H1 (cell line): Measurements from ENCODE around the gene SCNN1G. TPM values are rescaled to one million over a fixed set of nuclear protein-coding genes. Genes with fewer than 3 reads are reported as not detected.

Experiments used
- CTCF ChIA-PET: fragments of 300-600 bp; sonication (Branson Sonifier 250); formaldehyde crosslinking; loops from one replicate; lab custom pipeline; 2021; ENCODE audit not compliant: partially characterized antibody; lab: Charles Lee
- POLR2A ChIA-PET: fragments of 300-600 bp; sonication (Branson Sonifier 250); formaldehyde crosslinking; loops from one replicate; lab custom pipeline; 2021; ENCODE audit warnings: inconsistent platforms; ENCODE audit not compliant: partially characterized antibody; lab: Charles Lee
- DNase-seq, 2 experiments: peaks; one replicate each; pipeline versions ENCODE4 v3.0.0 to v3.0.0-alpha.2; 2010 to 2022; ENCODE audit warnings: low spot score in 2 of 2, low read depth in 1 of 2, mixed read lengths in 1 of 2
- FAIRE-seq: peaks from 2 replicates; lab custom pipeline; 2011; peaks lifted over from hg19 to GRCh38; lab: Jason Lieb, UNC
- H2AFZ ChIP-seq: 2 replicates; pipeline ENCODE4 v1.8.1; 2012; ENCODE audit warnings: low read length, inconsistent platforms
- H2AK5ac ChIP-seq: 2 replicates; pipeline ENCODE4 v1.6.1; 2013; ENCODE audit warnings: low read depth, low read length
- H2BK120ac ChIP-seq: replicated peaks from 2 replicates; pipeline ENCODE3; 2013; ENCODE audit warnings: low read depth, low read length, inconsistent platforms
- H2BK12ac ChIP-seq: 2 replicates; pipeline ENCODE4 v1.6.1; 2013; ENCODE audit warnings: low read depth, low read length
- H2BK15ac ChIP-seq: 2 replicates; pipeline ENCODE4 v1.6.1; 2013; ENCODE audit warnings: low read length
- H2BK20ac ChIP-seq: 2 replicates; pipeline ENCODE4 v1.6.1; 2013; ENCODE audit warnings: low read length
- H2BK5ac ChIP-seq: 2 replicates; pipeline ENCODE4 v1.6.1; 2013; ENCODE audit warnings: low read depth, low read length
- H3K14ac ChIP-seq: 2 replicates; pipeline ENCODE4 v1.6.1; 2013; ENCODE audit warnings: inconsistent platforms; ENCODE audit not compliant: insufficient read length
- H3K18ac ChIP-seq: 2 replicates; pipeline ENCODE4 v1.6.1; 2013; ENCODE audit warnings: low read length; ENCODE audit errors: extremely low read depth
- H3K23ac ChIP-seq: 2 replicates; pipeline ENCODE4 v1.6.1; 2013; ENCODE audit warnings: inconsistent platforms; ENCODE audit not compliant: insufficient read length
- H3K23me2 ChIP-seq: 2 replicates; pipeline ENCODE4 v1.6.1; 2013; ENCODE audit warnings: low read depth, low read length
- H3K27ac ChIP-seq: 2 replicates; pipeline ENCODE4 v1.6.1; 2011; ENCODE audit warnings: low read depth, low read length, inconsistent platforms
- H3K27me3 ChIP-seq, 4 experiments: replicated peaks in 1 of 4; 1 replicate in 1 of 4; 2 replicates in 3 of 4; pipeline versions ENCODE4 v1.6.1 to v1.8.1; 2011 to 2013; ENCODE audit warnings: low read length in 3 of 4, mild to moderate bottlenecking in 3 of 4, inconsistent platforms in 2 of 4, mixed read lengths in 2 of 4, moderate library complexity in 1 of 4; ENCODE audit not compliant: control insufficient read depth in 3 of 4, insufficient read depth in 3 of 4; ENCODE audit errors: extremely low read depth in 1 of 4
- H3K36me3 ChIP-seq, 4 experiments: 2 replicates each; pipeline versions ENCODE4 v1.6.1 to v1.8.1; 2011 to 2013; ENCODE audit warnings: mild to moderate bottlenecking in 4 of 4, low read length in 3 of 4, moderate library complexity in 2 of 4, control low read depth in 1 of 4, inconsistent platforms in 1 of 4; ENCODE audit not compliant: insufficient read depth in 4 of 4, control insufficient read depth in 2 of 4
- H3K4ac ChIP-seq: replicated peaks from 2 replicates; pipeline ENCODE3; 2013; ENCODE audit warnings: low read length, low read depth, mixed read lengths, inconsistent platforms; ENCODE audit not compliant: insufficient read length
- H3K4me1 ChIP-seq, 4 experiments: replicated peaks in 1 of 4; 1 replicate in 1 of 4; 2 replicates in 3 of 4; pipeline versions ENCODE4 v1.6.1 to v1.8.1; 2011 to 2013; ENCODE audit warnings: low read length in 3 of 4, inconsistent platforms in 2 of 4, mixed read lengths in 1 of 4; ENCODE audit not compliant: insufficient read depth in 4 of 4, control insufficient read depth in 3 of 4
- H3K4me2 ChIP-seq, 2 experiments: 2 replicates each; pipeline versions ENCODE4 v1.6.1 to v1.8.1; 2011 to 2013; ENCODE audit warnings: low read depth in 2 of 2, low read length in 2 of 2, control low read depth in 1 of 2, inconsistent platforms in 1 of 2, mild to moderate bottlenecking in 1 of 2; ENCODE audit not compliant: insufficient read depth in 1 of 2
- H3K4me3 ChIP-seq, 4 experiments: fragments of 200-600, 300-600 bp in 1 of 4; sonication (generic), shearing (Covaris generic), sonication (Bioruptor Twin) in 1 of 4; 2 replicates each; pipeline versions ENCODE4 v1.5.1 to v1.8.1; 2011 to 2016; ENCODE audit warnings: low read length in 4 of 4, low read depth in 3 of 4, control low read depth in 2 of 4, inconsistent platforms in 2 of 4, mild to moderate bottlenecking in 2 of 4, mixed read lengths in 1 of 4, moderate library complexity in 1 of 4; ENCODE audit not compliant: insufficient read depth in 2 of 4; ENCODE audit errors: extremely low read depth in 1 of 4
- H3K56ac ChIP-seq: replicated peaks from 2 replicates; pipeline ENCODE3; 2013; ENCODE audit warnings: low read depth, mild to moderate bottlenecking, mixed read lengths, low read length, inconsistent platforms; ENCODE audit not compliant: insufficient read length
- H3K79me1 ChIP-seq: 2 replicates; pipeline ENCODE4 v1.6.1; 2013; ENCODE audit warnings: low read depth, low read length, control low read depth
- H3K79me2 ChIP-seq, 2 experiments: 2 replicates each; pipeline versions ENCODE4 v1.6.1 to v1.8.1; 2012 to 2013; ENCODE audit warnings: low read length in 2 of 2, mild to moderate bottlenecking in 2 of 2, inconsistent platforms in 1 of 2; ENCODE audit not compliant: insufficient read depth in 2 of 2, control insufficient read depth in 1 of 2
- H3K9ac ChIP-seq, 4 experiments: replicated peaks in 1 of 4; 1 replicate in 1 of 4; 2 replicates in 3 of 4; pipeline versions ENCODE4 v1.6.1 to v1.8.1; 2011 to 2013; ENCODE audit warnings: low read depth in 3 of 4, low read length in 3 of 4, control low read depth in 2 of 4, mild to moderate bottlenecking in 2 of 4, moderate library complexity in 2 of 4, inconsistent platforms in 1 of 4; ENCODE audit errors: extremely low read depth in 1 of 4
- H3K9me3 ChIP-seq, 2 experiments: 2 replicates each; pipeline versions ENCODE4 v1.6.1 to v1.8.1; 2012 to 2013; ENCODE audit warnings: mild to moderate bottlenecking in 2 of 2, moderate library complexity in 2 of 2, control low read depth in 1 of 2, inconsistent platforms in 1 of 2, low read depth in 1 of 2, low read length in 1 of 2, mixed read lengths in 1 of 2; ENCODE audit not compliant: insufficient read depth in 2 of 2
- H4K20me1 ChIP-seq, 2 experiments: replicated peaks in 1 of 2; 2 replicates each; pipeline versions ENCODE3 to v1.8.1; 2011 to 2013; ENCODE audit warnings: inconsistent platforms in 2 of 2, low read length in 2 of 2, mild to moderate bottlenecking in 1 of 2; ENCODE audit not compliant: insufficient read depth in 2 of 2, control insufficient read depth in 1 of 2
- H4K5ac ChIP-seq: 2 replicates; pipeline ENCODE4 v1.6.1; 2013; ENCODE audit warnings: low read length, low read depth, mixed read lengths, inconsistent platforms; ENCODE audit not compliant: insufficient read length
- H4K8ac ChIP-seq: 2 replicates; pipeline ENCODE4 v1.8.0; 2013; ENCODE audit warnings: mild to moderate bottlenecking, moderate library complexity, low read length, inconsistent platforms; ENCODE audit not compliant: insufficient read depth; ENCODE audit errors: extremely low read depth
- H4K91ac ChIP-seq: replicated peaks from 2 replicates; pipeline ENCODE3; 2013; ENCODE audit warnings: low read length, mixed read lengths, inconsistent platforms; ENCODE audit not compliant: insufficient read length
- E2F6 ChIP-seq: IDR thresholded peaks from 2 replicates; pipeline ENCODE4 v1.6.1; 2012; ENCODE audit warnings: inconsistent platforms
- TBP ChIP-seq: IDR thresholded peaks from 2 replicates; pipeline ENCODE4 v1.6.1; 2011; ENCODE audit warnings: low read depth, low read length, improper control_type of control experiment
- WGBS, 2 experiments: shearing (Covaris generic) in 1 of 2; methylation state at CpG; one replicate each; pipeline versions ENCODE4 v1.1.6 to v1.1.7; 2013 to 2015; ENCODE audit warnings: low lambda C conversion rate in 2 of 2, mixed read lengths in 2 of 2, inconsistent platforms in 1 of 2, low coverage in 1 of 2, missing lambda C conversion rate in 1 of 2; ENCODE audit not compliant: insufficient replicate concordance in 2 of 2, insufficient coverage in 1 of 2, insufficient read length in 1 of 2; ENCODE audit errors: extremely low coverage in 1 of 2, missing lambda C conversion rate in 1 of 2; 5-methylcytosine and 5-hydroxymethylcytosine counted together
- polyA plus RNA-seq, 7 experiments: library from polyadenylated mRNA; depleted of rRNA in 3 of 7; stranded (reverse) in 5 of 7; unstranded in 2 of 7; fragments of >200 nt in 5 of 7; fragments of 200-250 nt in 2 of 7; gene quantifications; 1 replicate in 5 of 7; 2 replicates in 1 of 7; 4 replicates in 1 of 7; pipeline versions ENCODE4 v1.2.1 to v1.2.3, GENCODE V29; 2011 to 2013; ENCODE audit warnings: missing spikeins in 2 of 7, mixed read lengths in 2 of 7
- total RNA-seq: library from RNA; stranded (reverse); fragmentation: NEBNext Ultra II Directional; extraction: Animal tissue kit (Norgen Biotek cat#: 25700); gene quantifications from 2 replicates; pipeline ENCODE4 v1.2.1, GENCODE V29; 2021

Gene SCNN1G
- total and polyA plus RNA-seq, 2 of the 8 experiments (the other 6 are each of a cell fraction or from before 2014, with no cell fraction given) = 0.73 to 1.1 TPM

- H3K14ac ChIP-seq = no peak overlapping the region
- no peak for DNase-seq
- 89% methylated on average over 4 of the region's 4 CpGs; no CpG with 5 or more reads in 1 of the 2 experiments for WGBS, 2 experiments
- ChIA-PET POLR2A (no interaction called here), CTCF (interaction anchor here (0.6 to 2.1 kb wide), 3 partner anchors 21 to 1574 kb away, joined by 3 to 4 read pairs (median 3); no protein-coding TSS in a partner anchor)
- H2BK12ac ChIP-seq = no peak overlapping the region
- no peak overlapping the region for H4K8ac ChIP-seq
- no peak overlapping the region for H3K18ac ChIP-seq
- no peak for FAIRE-seq
- H3K79me1 ChIP-seq = no peaks in the 10 kb centered on the region
- H4K20me1 ChIP-seq = no peaks in the 10 kb centered on the region
- no peak overlapping the region for H3K27ac ChIP-seq
- no peak overlapping the region for H3K9ac ChIP-seq
- no peak overlapping the region for H3K4me2 ChIP-seq
- no peak overlapping the region for H3K23ac ChIP-seq
- H2BK5ac ChIP-seq = no peak overlapping the region
- H3K27me3 ChIP-seq = no peaks in the 10 kb centered on the region
- no peaks in the 10 kb centered on the region for H3K79me2 ChIP-seq
- peaks cover 0 to 4% of the 10 kb centered on the region in 2 experiments; a peak in 1 of 4 replicates for H3K9me3 ChIP-seq
- H3K4ac ChIP-seq = no peak overlapping the region
- H3K36me3 ChIP-seq = no peaks in the 10 kb centered on the region
- no peak overlapping the region for H2BK120ac ChIP-seq
- no peak overlapping the region for H2BK15ac ChIP-seq
- no peak overlapping the region for H3K56ac ChIP-seq
- no peak overlapping the region for H3K4me3 ChIP-seq
- H2AK5ac ChIP-seq = no peak overlapping the region
- H2BK20ac ChIP-seq = peak overlapping the region; percentile 48; the same call in 1 of the 2 replicates
- H3K23me2 ChIP-seq = no peaks in the 10 kb centered on the region; the same call in 1 of the 2 replicates
- no peak overlapping the region for H4K5ac ChIP-seq
- no peak overlapping the region for H2AFZ ChIP-seq
- no peak overlapping the region for H4K91ac ChIP-seq
- H3K4me1 ChIP-seq = no peaks in the 10 kb centered on the region; a peak in 1 of 7 replicates
- TF ChIP-seq TBP = no peak
- no peak for TF ChIP-seq E2F6
These were observed 22.5 kb upstream of the SCNN1G start for GRCh38 chr16:23160082-23160481.
